Common myeloid progenitor, CD34-positive (primary cell): ENCODE measurements around the gene NTPCR.
A peak's percentile ranks its signal among the peaks of the same experiment; 100 is the strongest.

Experiments used
- CTCF ChIA-PET: fragments of 350-600 bp; sonication (Branson Sonifier 250); formaldehyde crosslinking; loops from one replicate; lab custom pipeline; 2021; ENCODE audit warnings: antibody characterized with exemption; lab: Charles Lee
- POLR2A ChIA-PET: fragments of 350-600 bp; sonication (Branson Sonifier 250); formaldehyde crosslinking; loops from one replicate; lab custom pipeline; 2021; ENCODE audit warnings: antibody characterized with exemption; lab: Charles Lee
- DNase-seq, 3 donors: peaks; one replicate each; pipeline versions ENCODE4 v3.0.0 to v3.0.0-alpha.2; 2013
- H3K27ac ChIP-seq, 2 experiments: 1 replicate in 1 of 2; 2 replicates in 1 of 2; pipeline ENCODE4 v1.7.0; 2013; ENCODE audit warnings: inconsistent platforms in 2 of 2, low read length in 2 of 2, mild to moderate bottlenecking in 2 of 2, low read depth in 1 of 2, moderate library complexity in 1 of 2; ENCODE audit not compliant: severe bottlenecking in 2 of 2, insufficient read depth in 1 of 2, poor library complexity in 1 of 2
- H3K27me3 ChIP-seq, 5 experiments: replicated peaks in 2 of 5; 1 replicate in 3 of 5; 2 replicates in 2 of 5; pipeline versions ENCODE4 v1.6.1 to v1.7.0; 2013; ENCODE audit warnings: low read length in 4 of 5, mild to moderate bottlenecking in 2 of 5, moderate library complexity in 2 of 5, inconsistent platforms in 1 of 5; ENCODE audit not compliant: insufficient read depth in 5 of 5, control insufficient read depth in 4 of 5
- H3K36me3 ChIP-seq, 4 experiments: 1 replicate in 2 of 4; 2 replicates in 2 of 4; pipeline versions ENCODE4 v1.6.1 to v1.7.0; 2013; ENCODE audit warnings: low read length in 3 of 4, control low read depth in 1 of 4, mild to moderate bottlenecking in 1 of 4; ENCODE audit not compliant: control insufficient read depth in 4 of 4, insufficient read depth in 4 of 4
- H3K4me1 ChIP-seq, 4 experiments: 1 replicate in 3 of 4; 2 replicates in 1 of 4; pipeline versions ENCODE4 v1.6.1 to v1.7.1; 2013; ENCODE audit warnings: low read length in 3 of 4, mild to moderate bottlenecking in 3 of 4, control low read depth in 1 of 4, inconsistent platforms in 1 of 4, moderate library complexity in 1 of 4; ENCODE audit not compliant: control insufficient read depth in 4 of 4, insufficient read depth in 4 of 4; ENCODE audit errors: control extremely low read depth in 1 of 4
- H3K4me3 ChIP-seq, 7 experiments: 1 replicate in 4 of 7; 2 replicates in 3 of 7; pipeline versions ENCODE4 v1.5.1 to v1.7.0; 2013; ENCODE audit warnings: mild to moderate bottlenecking in 7 of 7, low read length in 6 of 7, moderate library complexity in 6 of 7, inconsistent platforms in 2 of 7, low read depth in 2 of 7, control low read depth in 1 of 7; ENCODE audit not compliant: insufficient read depth in 4 of 7, control insufficient read depth in 1 of 7; ENCODE audit errors: extremely low read depth in 1 of 7
- H3K9me3 ChIP-seq, 5 experiments: 1 replicate in 4 of 5; 2 replicates in 1 of 5; pipeline versions ENCODE4 v1.6.1 to v1.7.1; 2013; ENCODE audit warnings: low read length in 4 of 5, mild to moderate bottlenecking in 2 of 5, inconsistent platforms in 1 of 5, low read depth in 1 of 5, moderate library complexity in 1 of 5; ENCODE audit not compliant: control insufficient read depth in 4 of 5, insufficient read depth in 2 of 5; ENCODE audit errors: control extremely low read depth in 1 of 5
- WGBS: methylation state at CpG from one replicate; pipeline ENCODE4 v1.1.5; 2013; ENCODE audit not compliant: insufficient coverage; 5-methylcytosine and 5-hydroxymethylcytosine counted together

Gene NTPCR

GRCh38 chr1:233005703-233006102, 55.3 kb downstream of the NTPCR start:
- POLR2A ChIA-PET = interaction anchor here (0.7 kb wide), 1 partner anchor 10 kb away, joined by 3 read pairs; no protein-coding TSS in a partner anchor
- H3K27ac ChIP-seq = no peak overlapping the region
- H3K4me1 ChIP-seq = no peaks in the 10 kb centered on the region
- peaks cover 0 to 2% (median 0%) of the 10 kb centered on the region in 4 experiments for H3K36me3 ChIP-seq
- no peaks in the 10 kb centered on the region for H3K27me3 ChIP-seq
- CTCF ChIA-PET = interaction anchor here (0.6 to 0.7 kb wide), 2 partner anchors 24 to 147 kb away, joined by 3 read pairs; no protein-coding TSS in a partner anchor
- no peaks in the 10 kb centered on the region for H3K9me3 ChIP-seq
- H3K4me3 ChIP-seq = no peak overlapping the region
- WGBS = 95% methylated on average over 8 of the region's 8 CpGs
- no peak for DNase-seq

DNA sequence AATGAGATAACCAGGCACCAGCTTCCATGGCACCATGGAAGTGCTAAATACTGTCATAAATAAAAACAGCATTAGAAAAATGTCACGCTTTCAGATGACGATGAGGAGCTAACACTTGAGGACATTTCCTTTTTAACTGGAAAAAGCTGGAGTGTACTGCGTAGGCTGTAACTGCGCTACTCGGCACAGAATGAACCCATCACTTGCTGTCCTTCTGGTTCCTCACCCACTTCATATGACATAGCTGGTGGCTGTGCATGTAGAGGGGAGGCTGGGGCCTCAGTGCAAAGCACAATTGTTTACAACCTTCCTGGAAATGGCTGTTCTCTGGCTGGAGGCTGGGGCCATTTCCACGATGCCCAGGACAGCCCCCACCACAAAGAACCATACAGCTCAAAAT, 55.7 kb downstream of the NTPCR start:
- no peak overlapping the region for H3K27ac ChIP-seq
- ChIA-PET CTCF (interaction anchor here (0.6 kb wide), 1 partner anchor 146 kb away, joined by 3 read pairs; no protein-coding TSS in a partner anchor), POLR2A (interaction anchor here (0.7 kb wide), 1 partner anchor 10 kb away, joined by 3 read pairs; no protein-coding TSS in a partner anchor)
- H3K36me3 ChIP-seq = peaks cover 0 to 2% (median 0%) of the 10 kb centered on the region in 4 experiments
- no peaks in the 10 kb centered on the region for H3K4me1 ChIP-seq
- no peaks in the 10 kb centered on the region for H3K27me3 ChIP-seq
- no peaks in the 10 kb centered on the region for H3K9me3 ChIP-seq
- WGBS = 100% methylated on average over 2 of the region's 6 CpGs
- no peak for DNase-seq
- H3K4me3 ChIP-seq = no peak overlapping the region

- no peaks in the 10 kb centered on the region for H3K4me1 ChIP-seq
- ChIA-PET POLR2A (no interaction called here), CTCF (no interaction called here)
- no peak overlapping the region for H3K27ac ChIP-seq
- no peaks in the 10 kb centered on the region for H3K27me3 ChIP-seq
- no peaks in the 10 kb centered on the region for H3K9me3 ChIP-seq
- WGBS = 100% methylated on average over 2 of the region's 3 CpGs
- DNase-seq = no peak
- H3K36me3 ChIP-seq = peaks cover 0 to 2% (median 0%) of the 10 kb centered on the region in 4 experiments
- no peak overlapping the region for H3K4me3 ChIP-seq
Measured at GRCh38 chr1:233006541-233006973, 56.1 kb downstream of the NTPCR start.

- no peak overlapping the region for H3K27ac ChIP-seq
- POLR2A ChIA-PET = no interaction called here
- no peaks in the 10 kb centered on the region for H3K4me1 ChIP-seq
- H3K36me3 ChIP-seq = peaks cover 0 to 8% (median 4%) of the 10 kb centered on the region in 4 experiments
- no peaks in the 10 kb centered on the region for H3K27me3 ChIP-seq
- H3K4me3 ChIP-seq = no peak overlapping the region
- CTCF ChIA-PET = interaction anchor here (1.3 kb wide), 2 partner anchors 15 to 18 kb away, joined by 3 to 4 read pairs; no protein-coding TSS in a partner anchor
- DNase-seq = no peak
- WGBS = 100% methylated on average over 1 of the region's 3 CpGs
- no peaks in the 10 kb centered on the region for H3K9me3 ChIP-seq
Measured at GRCh38 chr1:233010146-233010545, 59.7 kb downstream of the NTPCR start.

- no peak for DNase-seq
- ChIA-PET CTCF (no interaction called here), POLR2A (no interaction called here)
- no CpG with 5 or more reads among the region's 1 CpG for WGBS
- Histone ChIP-seq H3K27me3 (no peaks in the 10 kb centered on the region), H3K4me3 (no peak overlapping the region), H3K4me1 (peaks cover 0 to 5% (median 0%) of the 10 kb centered on the region in 4 experiments), H3K9me3 (no peaks in the 10 kb centered on the region), H3K27ac (no peak overlapping the region), H3K36me3 (peaks cover 0 to 8% (median 2%) of the 10 kb centered on the region in 4 experiments)
Measured at GRCh38 chr1:233012021-233012420, 61.6 kb downstream of the NTPCR start.

DNA sequence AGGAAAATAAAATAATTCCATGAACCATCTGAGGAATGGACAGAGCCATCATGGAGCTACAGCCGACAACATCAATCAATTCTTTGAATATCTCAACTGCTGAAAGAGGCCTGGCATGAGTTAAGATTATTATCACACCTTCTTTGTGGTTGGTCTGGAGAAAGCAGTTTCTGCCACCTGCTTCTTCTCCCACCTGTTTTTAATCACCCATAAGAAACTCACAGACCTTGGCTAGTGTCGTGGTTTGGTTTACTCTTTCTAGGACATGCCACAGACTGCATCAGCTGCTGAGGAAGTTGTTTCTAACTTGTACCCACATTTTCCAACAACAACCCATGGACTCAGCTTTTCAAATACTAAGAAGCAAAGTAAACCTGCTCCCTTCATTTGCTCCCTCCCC, 65.6 kb downstream of the NTPCR start:
- H3K27me3 ChIP-seq = no peaks in the 10 kb centered on the region
- DNase-seq = peak in 2 of 3 donors; percentile 14 to 43
- no peak overlapping the region for H3K27ac ChIP-seq
- CTCF ChIA-PET = interaction anchor here (1.2 kb wide), 1 partner anchor 9 kb away, joined by 4 read pairs; no protein-coding TSS in a partner anchor
- no peaks in the 10 kb centered on the region for H3K9me3 ChIP-seq
- POLR2A ChIA-PET = interaction anchor here (1.0 kb wide), 1 partner anchor 10 kb away, joined by 3 read pairs; no protein-coding TSS in a partner anchor
- no peak overlapping the region for H3K4me3 ChIP-seq
- H3K36me3 ChIP-seq = peaks cover 0 to 8% (median 2%) of the 10 kb centered on the region in 4 experiments
- H3K4me1 ChIP-seq = peaks cover 0 to 12% (median 7%) of the 10 kb centered on the region in 4 experiments
- 25% methylated on average over 1 of the region's 2 CpGs for WGBS

DNA sequence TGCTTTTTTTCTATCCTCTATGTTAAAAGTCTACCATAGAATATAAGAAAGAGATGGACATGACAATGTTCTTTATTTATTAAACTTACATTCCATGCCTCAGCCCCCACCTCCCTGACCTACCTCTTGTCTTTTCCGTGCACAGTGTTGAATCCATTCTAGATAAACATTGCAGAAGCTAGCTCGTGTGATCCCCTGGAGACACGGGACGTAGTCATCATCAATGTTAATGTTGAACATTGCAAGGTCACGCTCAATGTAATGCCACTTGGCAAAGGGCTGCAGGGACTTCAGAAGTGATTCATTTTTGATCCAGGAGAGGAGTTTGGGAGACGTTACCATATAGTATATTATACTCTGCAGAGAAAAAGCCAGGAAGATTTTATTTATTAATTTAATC, 66.4 kb downstream of the NTPCR start:
- peaks cover 0 to 8% (median 1%) of the 10 kb centered on the region in 4 experiments for H3K36me3 ChIP-seq
- no peak for DNase-seq
- no peaks in the 10 kb centered on the region for H3K27me3 ChIP-seq
- ChIA-PET CTCF (interaction anchor here (1.2 to 1.5 kb wide), 2 partner anchors 8 to 16 kb away, joined by 3 to 4 read pairs; no protein-coding TSS in a partner anchor), POLR2A (no interaction called here)
- no peaks in the 10 kb centered on the region for H3K9me3 ChIP-seq
- peaks cover 0 to 12% (median 7%) of the 10 kb centered on the region in 4 experiments for H3K4me1 ChIP-seq
- WGBS = 100% methylated on average over 5 of the region's 6 CpGs
- no peak overlapping the region for H3K4me3 ChIP-seq
- no peak overlapping the region for H3K27ac ChIP-seq
